ENCODE measurements around the gene PAX2. TPM values are rescaled to one million over a fixed set of nuclear protein-coding genes. Genes with fewer than 3 reads are reported as not detected.

The PAX2 gene
- total RNA-seq, 1 experiment from 2014 or later: not detected

- Histone ChIP-seq H3K4ac (ENCODE audit: low read depth, low read length) (no peak overlapping the region), H2BK12ac (ENCODE audit: insufficient read length, low read depth, low read length) (no peak overlapping the region), H2BK20ac (ENCODE audit: low read depth, low read length, poor library complexity, severe bottlenecking) (no peak overlapping the region), H2BK120ac (ENCODE audit: low read depth, low read length, poor library complexity, severe bottlenecking) (no peak overlapping the region), H3K14ac (ENCODE audit: insufficient read depth, low read length) (no peak overlapping the region), H2BK5ac (ENCODE audit: insufficient read length, low read length) (no peak overlapping the region), H4K8ac (replicated peaks; ENCODE audit: insufficient read length, low read depth, low read length) (no peak overlapping the region), H3K18ac (ENCODE audit: insufficient read length, low read depth, low read length) (no peak overlapping the region), H3K23me2 (ENCODE audit: insufficient read length, low read depth, low read length, poor library complexity, severe bottlenecking) (no peaks in the 10 kb centered on the region), H3K4me2 (ENCODE audit: insufficient read depth, insufficient read length, low read length) (no peak overlapping the region), H3K79me1 (ENCODE audit: insufficient read depth, low read depth, low read length, poor library complexity, severe bottlenecking) (no peaks in the 10 kb centered on the region), H4K20me1 (ENCODE audit: control insufficient read depth, insufficient read depth, insufficient read length) (no peaks in the 10 kb centered on the region), H2AK5ac (ENCODE audit: insufficient read length, low read length) (no peak overlapping the region), H3K27ac (ENCODE audit: insufficient read length, low read depth, low read length) (no peak overlapping the region), H3K9ac (ENCODE audit: extremely low read depth, insufficient read length, low read length) (no peak overlapping the region), H3K9me3 (ENCODE audit: control insufficient read depth, low read depth, low read length) (no peaks in the 10 kb centered on the region), H3K23ac (ENCODE audit: insufficient read length, low read depth, low read length) (no peak overlapping the region), H2AFZ (ENCODE audit: low read length) (no peak overlapping the region), H3T11ph (ENCODE audit: low read length) (no peak overlapping the region), H4K91ac (ENCODE audit: insufficient read length, low read depth, low read length) (no peak overlapping the region), H3K79me2 (ENCODE audit: insufficient read depth, low read length) (no peaks in the 10 kb centered on the region), H3K4me1 (ENCODE audit: insufficient read depth, low read length) (no peaks in the 10 kb centered on the region), H4K5ac (ENCODE audit: insufficient read length, low read depth, low read length) (no peak overlapping the region), H3K56ac (ENCODE audit: insufficient read length, low read depth, low read length) (no peak overlapping the region), H3K27me3 (ENCODE audit: insufficient read depth, low read length) (peaks cover 90% of the 10 kb centered on the region), H2BK15ac (ENCODE audit: low read depth, low read length) (no peak overlapping the region)
- peak; percentile 85 for DNase-seq
- Mint-ChIP-seq H3K27me3 (ENCODE audit: low read depth) (peaks cover 100% of the 10 kb centered on the region), H3K4me3 (peak overlapping the region in 1 of 2 experiments; percentile 65; a peak in 2 of 5 replicates), H3K4me1 (peaks cover 18 to 30% of the 10 kb centered on the region in 2 experiments), H3K27ac (no peak overlapping the region), H3K36me3 (ENCODE audit: insufficient read depth in 1 of 3, low read depth in 3 of 3) (no peaks in the 10 kb centered on the region), H3K9me3 (peaks cover 2 to 6% of the 10 kb centered on the region in 2 experiments; a peak in 2 of 5 replicates)
- TF ChIP-seq, protein P1, sequence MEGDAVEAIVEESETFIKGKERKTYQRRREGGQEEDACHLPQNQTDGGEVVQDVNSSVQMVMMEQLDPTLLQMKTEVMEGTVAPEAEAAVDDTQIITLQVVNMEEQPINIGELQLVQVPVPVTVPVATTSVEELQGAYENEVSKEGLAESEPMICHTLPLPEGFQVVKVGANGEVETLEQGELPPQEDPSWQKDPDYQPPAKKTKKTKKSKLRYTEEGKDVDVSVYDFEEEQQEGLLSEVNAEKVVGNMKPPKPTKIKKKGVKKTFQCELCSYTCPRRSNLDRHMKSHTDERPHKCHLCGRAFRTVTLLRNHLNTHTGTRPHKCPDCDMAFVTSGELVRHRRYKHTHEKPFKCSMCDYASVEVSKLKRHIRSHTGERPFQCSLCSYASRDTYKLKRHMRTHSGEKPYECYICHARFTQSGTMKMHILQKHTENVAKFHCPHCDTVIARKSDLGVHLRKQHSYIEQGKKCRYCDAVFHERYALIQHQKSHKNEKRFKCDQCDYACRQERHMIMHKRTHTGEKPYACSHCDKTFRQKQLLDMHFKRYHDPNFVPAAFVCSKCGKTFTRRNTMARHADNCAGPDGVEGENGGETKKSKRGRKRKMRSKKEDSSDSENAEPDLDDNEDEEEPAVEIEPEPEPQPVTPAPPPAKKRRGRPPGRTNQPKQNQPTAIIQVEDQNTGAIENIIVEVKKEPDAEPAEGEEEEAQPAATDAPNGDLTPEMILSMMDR (conservative IDR thresholded peaks at IDR 0.05): peak; percentile 51
- WGBS (ENCODE audit: extremely low coverage, insufficient read length, low lambda C conversion rate): no CpG with 5 or more reads among the region's 44 CpGs
Observed at GRCh38 chr10:100728928-100729861, 16.2 kb upstream of the PAX2 start.
